Transverse colon (tissue), 4 donors: ENCODE measurements around the gene ADAM12. TPM values are rescaled to one million over a fixed set of nuclear protein-coding genes. Genes with fewer than 3 reads are reported as not detected.

Experiments
- DNase-seq: peaks from one replicate; pipeline ENCODE4 v3.0.0-alpha.2; 2019
- H3K27ac ChIP-seq, 4 donors: fragments of 200-600 bp; sonication (generic); 2 replicates each; pipeline ENCODE4 v1.5.1; 2016 to 2018; ENCODE audit warnings: inconsistent platforms in 4 of 4
- H3K27me3 ChIP-seq: fragments of 200-600 bp; sonication (generic); 2 replicates; pipeline ENCODE4 v1.5.1; 2017; ENCODE audit warnings: inconsistent platforms
- H3K36me3 ChIP-seq, 4 donors: fragments of 200-600 bp; sonication (generic); 2 replicates each; pipeline ENCODE4 v1.5.1; 2017 to 2019; ENCODE audit warnings: inconsistent platforms in 4 of 4
- H3K4me1 ChIP-seq, 4 donors: fragments of 200-600 bp; sonication (generic); 2 replicates each; pipeline ENCODE4 v1.5.1; 2017 to 2020; ENCODE audit warnings: inconsistent platforms in 4 of 4
- H3K4me3 ChIP-seq, 4 donors: fragments of 200-600 bp; sonication (generic); 1 replicate in 1 of 4; 2 replicates in 3 of 4; pipeline versions ENCODE4 v1.5.1 to v1.6.1; 2017 to 2019; ENCODE audit warnings: inconsistent platforms in 4 of 4
- H3K9me3 ChIP-seq, 2 donors: fragments of 200-600 bp; sonication (generic); 2 replicates each; pipeline ENCODE4 v1.5.1; 2017 to 2019; ENCODE audit warnings: inconsistent platforms in 2 of 2
- EP300 ChIP-seq: sonication (generic); formaldehyde crosslinking; IDR thresholded peaks from one replicate; pipeline ENCODE4 v1.6.1; 2017; ENCODE audit warnings: antibody characterized with exemption, low read depth
- POLR2A ChIP-seq: fragments of 450-650 bp; IDR thresholded peaks from one replicate; pipeline ENCODE4 v1.6.1; 2016; ENCODE audit warnings: antibody characterized with exemption, mild to moderate bottlenecking, moderate library complexity
- POLR2AphosphoS5 ChIP-seq, 3 donors: sonication (generic); formaldehyde crosslinking; IDR thresholded peaks; one replicate each; pipeline ENCODE4 v1.6.1; 2016; ENCODE audit warnings: antibody characterized with exemption in 3 of 3
- WGBS, 2 donors: methylation state at CpG; one replicate each; pipeline ENCODE4 v1.1.5; 2018; ENCODE audit warnings: low coverage in 1 of 2; 5-methylcytosine and 5-hydroxymethylcytosine counted together
- in situ Hi-C, 4 donors: fragments of 200-750 bp; cut with MboI; loops; one replicate each; pipeline versions ENCODE4 v1.15.0 to v1.15.1; 2017; ENCODE audit warnings: low sequenced_read_pairs in 3 of 4, low pct_ligation_motif_present in 1 of 4, low pct_unique_long_range_greater_than_20kb in 1 of 4
- intact Hi-C: fragments of 100-400 bp; cut with DNase I; formaldehyde crosslinking; loops from one replicate; pipeline ENCODE4 v1.15.1; 2023; ENCODE audit warnings: low total_unique reads
- total RNA-seq, 4 donors: library from RNA; depleted of rRNA; stranded (reverse); fragments of >200 nt; gene quantifications; one replicate each; pipeline ENCODE4 v1.1.0, GENCODE V29; 2016
- TF ChIP-seq, protein P1 (sequence below), 5 experiments: fragments of 200-600 bp in 3 of 5; fragments of 450-650 bp in 2 of 5; sonication (generic) in 3 of 5; IDR thresholded peaks; 1 replicate in 2 of 5; 2 replicates in 3 of 5; pipeline ENCODE4 v1.5.1; 2016 to 2017; ENCODE audit warnings: antibody characterized with exemption in 5 of 5, inconsistent platforms in 3 of 5, mild to moderate bottlenecking in 2 of 5, moderate library complexity in 1 of 5

The ADAM12 gene
- total RNA-seq, 4 donors from 2014 or later, result 0.14 to 2.2 (median 1.1) TPM; not detected in 1

DNA sequence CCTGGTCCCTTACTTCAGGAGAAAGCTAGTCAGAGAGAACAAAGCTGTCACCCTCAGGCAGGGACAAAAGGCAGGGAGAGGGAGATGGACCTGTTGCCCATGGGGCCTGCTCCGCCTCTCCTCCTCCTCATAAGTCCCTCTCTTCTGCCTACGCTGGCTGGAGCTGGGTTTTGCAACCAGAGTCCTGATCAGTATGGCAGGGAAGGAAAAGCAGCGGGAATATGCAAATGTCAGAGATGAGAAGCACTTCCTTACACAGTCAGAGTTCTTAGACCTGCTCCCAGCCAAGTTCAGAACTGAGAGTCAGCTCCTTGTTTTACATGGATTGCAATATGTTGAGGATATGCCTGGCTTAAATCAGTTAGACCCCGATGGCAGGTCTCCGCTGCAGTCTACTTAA lies 231.1 kb downstream of the ADAM12 start:
- WGBS, 2 donors, result 75 to 80% methylated on average over 1 to 5 of the region's 5 CpGs
- no peaks in the 10 kb centered on the region for H3K9me3 ChIP-seq
- H3K27ac ChIP-seq, result no peak overlapping the region
- in situ Hi-C loops, result no loop called here
- no peaks in the 10 kb centered on the region for H3K36me3 ChIP-seq
- TF ChIP-seq EP300 (no peak), POLR2A (no peak)
- H3K4me3 ChIP-seq, result no peak overlapping the region
- H3K4me1 ChIP-seq, result no peaks in the 10 kb centered on the region
- no peaks in the 10 kb centered on the region for H3K27me3 ChIP-seq
- DNase-seq, result no peak
- intact Hi-C loops, result no loop called here

DNA sequence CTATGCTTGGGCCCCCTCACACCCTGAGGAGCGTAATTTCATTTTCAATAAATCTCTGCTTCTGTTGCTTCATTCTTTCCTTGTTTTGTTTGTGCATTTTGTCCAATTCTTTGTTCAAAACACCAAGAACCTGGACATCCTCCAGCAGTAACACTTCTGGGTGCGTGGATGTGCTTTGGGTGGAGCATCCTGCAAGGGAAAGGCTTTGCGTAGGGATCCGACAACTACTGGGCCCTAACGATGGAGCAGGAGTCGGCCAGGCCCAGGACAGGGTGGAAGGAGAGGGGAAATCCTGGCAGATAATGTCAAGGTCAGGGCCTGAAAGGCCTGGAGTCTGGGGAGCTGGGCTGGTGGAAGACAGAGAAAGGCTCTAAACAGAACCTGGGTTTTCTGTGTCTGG lies 231.8 kb downstream of the ADAM12 start:
- intact Hi-C loops (no loop called here), in situ Hi-C loops (no loop called here)
- DNase-seq, result no peak
- no peaks in the 10 kb centered on the region for H3K4me1 ChIP-seq
- H3K27ac ChIP-seq, result no peak overlapping the region
- no peaks in the 10 kb centered on the region for H3K36me3 ChIP-seq
- no peak for TF ChIP-seq POLR2AphosphoS5 (IDR thresholded peaks at IDR 0.05)
- TF ChIP-seq, protein P1, sequence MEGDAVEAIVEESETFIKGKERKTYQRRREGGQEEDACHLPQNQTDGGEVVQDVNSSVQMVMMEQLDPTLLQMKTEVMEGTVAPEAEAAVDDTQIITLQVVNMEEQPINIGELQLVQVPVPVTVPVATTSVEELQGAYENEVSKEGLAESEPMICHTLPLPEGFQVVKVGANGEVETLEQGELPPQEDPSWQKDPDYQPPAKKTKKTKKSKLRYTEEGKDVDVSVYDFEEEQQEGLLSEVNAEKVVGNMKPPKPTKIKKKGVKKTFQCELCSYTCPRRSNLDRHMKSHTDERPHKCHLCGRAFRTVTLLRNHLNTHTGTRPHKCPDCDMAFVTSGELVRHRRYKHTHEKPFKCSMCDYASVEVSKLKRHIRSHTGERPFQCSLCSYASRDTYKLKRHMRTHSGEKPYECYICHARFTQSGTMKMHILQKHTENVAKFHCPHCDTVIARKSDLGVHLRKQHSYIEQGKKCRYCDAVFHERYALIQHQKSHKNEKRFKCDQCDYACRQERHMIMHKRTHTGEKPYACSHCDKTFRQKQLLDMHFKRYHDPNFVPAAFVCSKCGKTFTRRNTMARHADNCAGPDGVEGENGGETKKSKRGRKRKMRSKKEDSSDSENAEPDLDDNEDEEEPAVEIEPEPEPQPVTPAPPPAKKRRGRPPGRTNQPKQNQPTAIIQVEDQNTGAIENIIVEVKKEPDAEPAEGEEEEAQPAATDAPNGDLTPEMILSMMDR (IDR thresholded peaks at IDR 0.05), result no peak
- no peak for TF ChIP-seq POLR2A
- TF ChIP-seq EP300, result no peak
- 81 to 100% methylated on average over 1 to 6 of the region's 6 CpGs for WGBS, 2 donors
- no peaks in the 10 kb centered on the region for H3K27me3 ChIP-seq
- no peak overlapping the region for H3K4me3 ChIP-seq
- H3K9me3 ChIP-seq, result no peaks in the 10 kb centered on the region

DNA sequence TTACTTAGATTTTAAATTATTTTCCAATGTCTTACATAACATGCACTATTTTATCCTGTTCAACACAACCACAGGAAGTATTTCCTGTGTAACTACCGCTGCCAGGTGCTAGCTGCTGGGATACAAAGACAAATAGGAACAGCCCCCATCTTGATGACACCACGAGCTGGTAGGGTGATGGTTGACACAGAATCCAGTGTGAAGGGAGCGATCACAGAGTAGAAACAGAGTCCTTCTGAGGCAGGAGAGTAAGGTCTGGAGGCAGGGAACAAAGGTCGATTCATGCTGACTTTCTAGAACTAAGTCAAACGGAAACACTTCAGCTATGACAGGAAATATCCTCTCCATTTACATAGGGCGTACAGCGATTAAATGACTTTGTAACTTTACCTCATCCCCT lies 232.3 kb downstream of the ADAM12 start:
- no peak for DNase-seq
- in situ Hi-C loops, result no loop called here
- H3K9me3 ChIP-seq, result no peaks in the 10 kb centered on the region
- WGBS, 2 donors, result 42 to 45% methylated on average over 5 to 7 of the region's 7 CpGs
- no peak overlapping the region for H3K4me3 ChIP-seq
- no peak overlapping the region for H3K27ac ChIP-seq
- intact Hi-C loops, result no loop called here
- H3K4me1 ChIP-seq, result no peaks in the 10 kb centered on the region
- TF ChIP-seq POLR2A, result no peak
- no peak for TF ChIP-seq EP300
- TF ChIP-seq, protein P1 (IDR thresholded peaks at IDR 0.05), result no peak
- TF ChIP-seq POLR2AphosphoS5 (IDR thresholded peaks at IDR 0.05), result no peak
- H3K36me3 ChIP-seq, result no peaks in the 10 kb centered on the region
- no peaks in the 10 kb centered on the region for H3K27me3 ChIP-seq

DNA sequence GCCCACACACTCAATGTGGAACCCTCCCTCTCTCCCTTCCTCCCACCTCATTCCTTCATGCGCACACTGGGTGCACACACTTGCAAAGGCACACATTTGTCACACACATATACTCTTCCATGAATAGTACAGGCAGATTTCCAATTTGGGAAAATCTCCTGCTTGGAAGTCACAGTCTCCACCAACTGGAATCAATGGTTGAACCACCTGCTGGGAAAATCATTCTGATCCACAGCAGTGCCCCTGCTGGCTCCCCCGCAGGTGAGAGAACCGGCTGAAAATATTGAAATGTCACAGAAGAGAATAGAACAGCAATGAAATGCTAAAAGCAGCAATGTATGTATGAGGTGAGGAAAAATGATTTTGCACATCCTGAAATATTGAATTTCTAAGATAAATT lies 232.7 kb downstream of the ADAM12 start:
- 68 to 70% methylated on average over 2 to 3 of the region's 3 CpGs for WGBS, 2 donors
- intact Hi-C loops, result no loop called here
- TF ChIP-seq EP300 (no peak), POLR2AphosphoS5 (IDR thresholded peaks at IDR 0.05) (no peak), POLR2A (no peak)
- TF ChIP-seq, protein P1 (IDR thresholded peaks at IDR 0.05), result no peak
- Histone ChIP-seq H3K4me3 (no peak overlapping the region), H3K27me3 (no peaks in the 10 kb centered on the region), H3K36me3 (no peaks in the 10 kb centered on the region), H3K27ac (no peak overlapping the region), H3K9me3 (no peaks in the 10 kb centered on the region), H3K4me1 (no peaks in the 10 kb centered on the region)
- no peak for DNase-seq
- in situ Hi-C loops, result no loop called here
